ENCODE data around the gene IL20.

IL20 gene

DNA sequence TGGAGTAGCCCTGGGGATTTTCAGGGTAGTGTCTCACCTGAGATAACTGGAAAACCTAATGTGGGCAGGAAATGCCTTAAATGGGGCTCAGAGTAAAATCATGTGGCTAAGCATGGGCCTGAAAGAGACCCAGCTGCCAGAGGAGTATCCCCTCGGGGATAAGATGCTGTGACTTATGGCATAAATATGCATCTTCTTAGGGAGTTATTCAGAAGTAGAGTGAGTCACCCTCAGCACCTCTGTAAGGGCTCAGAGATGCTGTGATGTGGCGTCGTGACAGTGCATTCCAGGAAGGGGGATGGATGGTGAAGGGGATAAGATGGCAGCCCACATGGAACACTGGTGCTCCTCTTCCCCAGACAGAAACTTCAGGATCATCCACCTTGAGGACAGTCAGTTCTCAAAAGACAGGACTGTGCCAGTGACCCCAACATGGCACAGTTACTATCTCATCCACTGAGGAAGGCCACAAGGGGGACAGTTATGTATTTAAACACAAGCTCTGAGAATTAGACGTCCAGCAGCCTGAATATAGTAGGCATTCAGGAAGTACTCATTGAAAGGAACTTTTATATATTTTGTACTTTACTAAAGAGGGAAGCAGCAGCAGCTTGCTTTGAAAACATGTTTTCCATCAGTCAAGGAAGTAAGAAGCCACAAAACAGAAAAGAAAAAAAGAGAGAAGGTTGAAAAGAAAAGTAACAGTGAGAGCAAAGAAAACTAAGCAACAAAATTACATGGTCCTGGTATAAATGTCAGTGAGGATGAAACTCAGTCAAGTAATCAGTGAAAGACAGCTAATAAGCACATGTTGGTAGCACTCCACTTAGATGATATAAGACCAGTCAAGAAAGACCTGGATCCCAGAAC lies 40.1 kb downstream of the IL20 start:
- DNase-seq, result no peak

DNA sequence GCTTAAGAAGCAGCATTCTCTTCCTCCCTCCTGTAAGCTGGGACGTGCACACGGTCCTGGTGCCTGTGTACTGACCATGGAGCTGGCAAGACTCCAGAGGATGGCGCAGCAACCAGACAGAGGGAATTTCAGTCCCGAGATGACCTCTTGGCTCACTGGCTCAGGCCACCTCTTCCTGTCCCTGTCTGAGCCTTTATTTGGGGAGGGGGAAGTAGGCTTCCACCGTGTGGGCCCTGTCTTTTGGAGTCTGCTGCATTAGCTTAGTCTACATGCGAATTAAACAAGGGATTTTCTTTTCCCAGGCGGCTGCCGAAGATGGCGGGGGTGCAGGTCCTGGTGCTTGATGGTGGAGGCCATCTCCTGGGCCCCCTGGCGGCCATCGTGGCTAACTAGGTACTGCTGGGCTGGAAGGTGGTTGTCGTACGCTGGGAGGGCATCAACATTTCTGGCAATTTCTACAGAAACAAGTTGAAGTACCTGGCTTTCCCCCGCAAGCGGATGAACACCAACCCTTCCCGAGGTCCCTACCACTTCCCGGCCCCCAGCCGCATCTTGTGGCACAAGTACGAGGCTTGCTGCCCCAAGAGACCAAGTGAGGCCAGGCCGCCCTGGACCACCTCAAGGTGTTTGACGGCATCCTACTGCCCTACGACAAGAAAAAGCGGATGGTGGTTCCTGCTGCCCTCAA lies 42.0 kb downstream of the IL20 start:
- DNase-seq, result no peak

DNA sequence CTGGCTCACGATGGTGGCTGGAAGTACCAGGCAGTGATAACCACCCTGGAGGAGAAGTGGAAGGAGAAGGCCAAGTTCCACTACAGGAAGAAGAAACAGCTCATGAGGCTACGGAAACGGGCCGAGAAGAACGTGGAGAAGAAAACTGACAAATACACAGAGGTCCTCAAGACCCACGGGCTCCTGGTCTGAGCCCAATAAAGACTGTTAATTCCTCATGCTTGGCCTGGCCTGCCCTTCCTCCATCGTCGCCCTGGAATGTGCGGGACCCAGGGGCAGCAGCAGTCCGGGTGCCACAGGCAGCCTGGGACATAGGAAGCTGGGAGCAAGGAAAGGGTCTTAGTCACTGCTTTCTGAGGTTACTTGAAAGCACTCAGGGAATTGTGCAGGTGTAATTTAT lies 42.6 kb downstream of the IL20 start:
- DNase-seq, result no peak

DNA sequence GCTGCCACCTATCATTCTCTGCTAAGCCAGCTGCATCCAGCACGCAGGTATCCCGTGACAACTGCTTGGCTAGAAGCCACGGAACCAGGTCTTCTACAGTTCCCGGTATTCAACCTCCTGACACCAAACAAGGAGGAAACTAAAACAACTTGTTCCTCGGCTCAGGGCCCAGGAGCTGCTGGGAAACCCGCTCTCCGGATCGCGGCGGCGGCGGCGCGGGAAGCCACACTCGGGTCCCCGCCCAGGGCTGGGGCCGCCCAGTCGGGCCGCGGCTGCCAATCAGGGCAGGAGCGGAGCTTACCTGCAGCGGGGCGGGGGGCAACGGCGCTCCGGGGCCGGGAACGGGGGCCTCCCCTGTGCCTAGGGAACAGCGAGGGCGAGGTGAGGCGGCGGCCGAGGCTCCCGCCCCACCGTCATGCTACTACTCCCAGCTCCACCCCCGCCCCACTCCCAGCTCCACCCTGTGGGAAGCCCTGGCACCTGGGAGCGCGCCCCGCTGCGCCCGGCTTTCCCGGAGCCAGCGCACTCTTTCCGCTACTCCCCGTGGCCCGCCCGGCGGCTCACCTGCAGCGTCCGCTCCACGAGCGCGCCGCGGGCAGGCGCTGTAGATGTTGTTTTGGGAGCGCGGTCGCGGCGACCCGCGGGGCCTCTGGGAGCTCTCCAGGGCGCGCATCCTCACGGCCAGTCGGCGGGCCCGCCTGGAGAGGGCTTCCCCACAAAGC lies 43.9 kb downstream of the IL20 start:
- peak; percentile 89 for DNase-seq

DNA sequence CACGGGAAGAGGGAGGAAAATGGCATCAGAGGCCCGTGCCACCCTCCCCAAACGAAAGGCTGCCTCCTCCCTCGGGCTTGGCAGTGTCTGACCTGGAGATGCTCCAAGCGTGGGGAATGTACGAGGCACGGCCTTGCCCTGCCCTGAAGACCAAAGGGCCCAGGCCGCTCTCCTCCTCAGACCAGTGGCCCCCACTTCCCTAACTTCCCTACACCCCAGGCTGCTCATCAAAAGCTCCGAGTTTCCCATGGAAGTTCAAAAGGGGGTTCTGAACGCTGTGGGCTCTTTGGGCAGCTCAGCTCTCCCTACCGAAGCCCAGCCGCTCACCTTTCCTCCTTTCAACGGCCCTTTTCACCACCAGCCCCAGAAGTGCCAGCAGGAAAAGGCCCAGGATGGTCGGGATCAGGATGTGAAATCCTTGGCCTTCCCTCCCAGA lies 44.5 kb downstream of the IL20 start:
- no peak for DNase-seq

DNA sequence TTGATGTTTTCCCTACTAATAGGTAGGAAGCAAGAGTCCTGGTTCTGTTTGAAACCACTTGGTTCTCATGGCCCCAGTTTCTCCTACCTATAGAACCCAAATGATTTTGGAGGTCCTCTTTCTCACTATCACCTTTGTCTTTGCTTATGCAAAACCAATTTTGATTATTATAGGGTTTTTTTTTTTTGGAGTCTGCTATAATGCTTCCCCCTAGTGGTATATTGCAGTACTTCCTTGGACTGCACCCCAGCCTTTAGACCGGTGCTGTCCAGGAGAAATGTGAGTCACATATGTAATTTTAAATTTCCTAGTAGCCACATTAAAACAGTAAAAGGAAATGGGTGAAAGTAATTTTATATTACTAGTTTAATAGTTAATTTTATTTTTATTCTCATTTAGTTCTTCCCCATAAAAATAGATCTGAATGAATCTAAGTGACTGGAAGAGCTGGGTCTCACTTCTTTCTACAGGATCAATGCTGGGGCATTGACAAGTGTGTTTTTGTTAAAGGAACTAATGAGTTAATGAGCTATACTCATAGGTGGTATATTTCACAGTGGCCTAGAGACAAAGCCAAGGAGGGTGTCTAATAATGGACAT lies 45.7 kb downstream of the IL20 start:
- peak; percentile 13 for DNase-seq

DNA sequence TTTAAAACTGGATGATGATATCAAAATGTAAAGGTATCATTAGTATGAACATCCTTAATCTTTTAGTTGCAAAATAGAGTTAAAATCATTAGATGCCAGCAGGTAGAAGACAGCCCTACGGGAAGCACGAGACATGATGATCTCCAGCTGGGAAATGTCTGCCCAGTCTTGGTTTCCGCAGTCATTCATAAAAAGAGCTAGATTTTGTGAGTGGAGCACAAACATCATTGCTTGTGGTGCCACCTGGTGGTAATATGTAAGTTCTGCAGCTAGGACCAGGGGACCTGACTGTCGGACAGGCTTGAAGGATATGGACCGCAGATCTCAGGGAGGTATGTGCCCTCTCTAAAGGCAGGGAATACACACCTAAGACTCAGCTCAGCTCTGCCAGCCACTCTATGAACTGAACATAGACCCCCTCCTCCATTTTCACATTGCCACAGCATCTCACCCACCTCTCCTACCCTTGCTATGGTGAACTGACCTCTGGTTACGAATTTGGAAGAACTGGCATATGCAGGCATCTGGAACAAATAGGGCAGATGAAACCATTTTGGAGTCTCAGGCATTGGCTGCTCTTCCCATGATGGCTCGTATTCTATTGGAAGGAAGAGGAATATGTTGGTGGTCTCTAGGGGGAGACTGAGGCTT lies 47.1 kb downstream of the IL20 start:
- peak; percentile 51 for DNase-seq

DNA sequence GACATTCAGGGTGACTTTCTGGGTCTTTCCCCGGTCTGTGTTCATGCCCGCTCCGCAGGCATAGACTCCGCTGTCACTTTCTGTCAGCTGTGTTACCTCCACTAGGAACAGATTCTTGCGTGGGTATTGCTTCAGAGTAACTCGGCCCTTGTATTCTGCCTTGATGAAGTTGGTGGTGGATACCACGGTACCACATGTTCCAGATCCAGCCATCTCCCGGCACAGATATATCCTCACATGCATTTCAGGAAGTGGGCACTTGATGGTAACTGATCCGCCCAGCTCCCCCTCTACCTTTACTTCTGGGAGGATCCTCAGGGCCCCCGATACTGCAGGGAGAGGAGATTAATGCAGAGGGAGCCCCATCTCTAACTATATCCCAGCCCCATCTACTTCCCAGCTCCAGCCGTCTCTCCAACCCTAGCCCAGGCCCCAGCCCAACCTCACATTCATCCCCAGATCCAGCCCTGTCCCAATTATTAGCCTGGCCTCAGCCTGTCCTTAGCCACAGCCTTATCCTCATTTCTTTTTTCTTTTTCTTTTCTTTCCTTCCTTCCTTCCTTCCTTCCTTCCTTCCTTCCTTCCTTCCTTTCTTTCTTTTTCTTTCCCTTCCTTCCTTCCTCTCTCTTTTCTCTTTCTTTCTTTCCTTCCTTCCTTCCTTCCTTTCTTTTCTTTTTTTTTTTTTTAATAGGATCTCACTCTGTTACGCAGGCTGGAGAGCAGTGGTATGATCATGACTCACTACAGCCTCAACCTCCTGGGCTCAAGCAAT lies 48.5 kb downstream of the IL20 start:
- DNase-seq, result no peak

DNA sequence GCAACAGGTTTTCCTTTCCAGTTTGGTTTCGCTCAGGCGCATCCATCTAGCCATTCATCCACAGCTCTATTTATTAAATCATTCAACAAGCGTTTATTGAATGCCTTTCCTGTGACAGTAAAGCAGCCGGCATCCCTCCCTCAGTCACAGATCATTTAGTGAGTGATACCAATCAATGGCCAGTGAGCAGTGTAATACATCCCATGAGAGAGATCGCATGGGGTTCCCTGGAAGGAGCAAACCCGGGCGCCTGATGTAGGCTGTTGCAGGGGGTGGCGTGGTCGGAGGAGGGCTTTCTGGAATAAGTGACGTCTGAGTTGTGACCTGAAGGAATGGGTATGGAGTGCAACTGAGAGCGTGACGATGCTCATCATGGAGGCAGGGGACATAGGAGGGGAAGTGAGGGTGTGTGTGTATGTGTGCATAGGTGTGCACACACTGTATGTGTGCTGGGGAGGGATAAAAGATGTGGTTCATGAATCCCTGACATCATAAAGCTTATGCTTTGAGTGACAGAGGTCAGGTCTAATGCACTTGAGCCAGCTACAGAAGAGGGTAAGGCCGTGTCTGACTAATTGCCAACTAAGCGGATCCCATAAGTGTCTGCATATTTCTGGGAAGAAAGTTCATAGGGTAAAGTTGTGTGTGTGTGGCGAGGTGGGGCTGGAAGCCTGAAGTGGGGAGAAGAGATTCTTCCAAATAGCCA lies 49.8 kb downstream of the IL20 start:
- no peak for DNase-seq

DNA sequence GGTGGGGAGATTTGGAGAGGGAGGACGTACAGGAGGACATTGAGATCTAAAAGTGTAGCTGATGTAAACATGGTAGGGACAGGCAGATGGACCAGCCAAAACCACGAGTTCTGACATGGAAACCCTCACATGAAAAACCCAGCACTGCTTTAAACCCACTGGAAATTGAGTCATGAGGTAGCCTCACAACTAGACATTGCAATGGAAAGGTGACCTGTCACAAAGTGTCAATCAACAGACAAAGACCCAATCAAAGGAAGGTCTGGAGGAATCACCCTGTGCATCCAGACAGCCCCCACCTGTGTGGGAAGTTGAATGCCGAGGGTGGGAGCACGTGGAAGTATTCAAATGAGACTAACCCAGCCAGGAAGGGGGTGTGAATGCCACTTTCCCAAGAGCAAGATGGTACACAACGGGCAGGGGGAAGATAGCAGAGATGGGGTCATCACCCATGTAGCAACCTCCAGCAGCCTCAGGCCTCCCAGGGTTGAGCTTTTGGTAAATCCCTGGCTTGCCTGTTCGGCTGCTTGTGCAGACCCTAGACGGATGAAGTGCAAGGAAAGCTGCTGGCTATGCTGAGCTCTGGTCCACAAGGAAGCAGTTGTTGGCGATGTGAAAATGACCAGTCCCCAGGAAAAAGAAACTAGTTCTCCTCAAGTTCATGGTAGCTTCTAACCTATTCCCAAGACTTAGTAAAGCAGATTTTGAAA lies 50.7 kb downstream of the IL20 start:
- no peak for DNase-seq

DNA sequence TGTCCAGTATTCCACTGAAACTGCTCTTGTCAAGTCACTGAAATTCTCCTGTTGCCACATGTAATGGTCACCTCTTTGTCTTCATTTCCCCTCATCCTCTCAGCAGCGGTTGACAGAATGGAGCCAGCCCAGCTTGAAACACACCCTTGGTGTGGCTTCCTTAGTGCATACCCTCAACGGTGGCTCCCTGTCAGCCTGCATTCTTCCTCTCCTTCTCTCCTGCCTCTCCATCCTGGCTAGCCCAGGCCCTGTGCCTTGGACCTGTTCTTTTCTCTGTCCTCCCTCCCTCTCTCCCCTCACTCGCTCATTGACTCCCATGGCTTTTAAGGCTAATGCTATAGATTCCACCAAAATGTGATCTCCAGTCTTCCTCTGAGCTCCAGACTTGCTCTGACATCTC lies 52.7 kb downstream of the IL20 start:
- DNase-seq, result no peak
